ENCODE data around the gene ZNF254. TPM values are rescaled to one million over a fixed set of nuclear protein-coding genes. Genes with fewer than 3 reads are reported as not detected.

Gene ZNF254
- total and polyA plus RNA-seq, 7 donors: 1.2 to 7.0 (median 2.2) TPM

DNA sequence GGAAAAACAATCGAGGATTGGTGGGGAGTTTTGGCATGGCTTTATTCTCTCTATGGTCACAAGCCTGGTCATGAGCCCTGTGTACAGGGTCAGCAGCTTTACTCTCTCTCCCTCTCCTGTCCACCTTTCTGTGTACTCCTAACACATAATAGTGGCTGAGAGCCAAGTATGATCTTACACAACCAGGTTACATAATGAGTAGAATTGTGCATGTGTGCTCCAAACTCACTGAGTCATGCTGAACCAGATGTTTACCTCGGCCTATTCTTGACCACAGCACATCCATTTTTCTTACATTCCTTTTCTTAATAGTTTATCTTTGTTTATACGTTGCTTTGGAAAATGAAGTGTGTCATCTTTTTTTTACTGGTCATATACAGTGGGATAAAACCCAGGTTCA, 53.1 kb downstream of the ZNF254 start:
- DNase-seq: no peak
- TF ChIP-seq, protein P1, sequence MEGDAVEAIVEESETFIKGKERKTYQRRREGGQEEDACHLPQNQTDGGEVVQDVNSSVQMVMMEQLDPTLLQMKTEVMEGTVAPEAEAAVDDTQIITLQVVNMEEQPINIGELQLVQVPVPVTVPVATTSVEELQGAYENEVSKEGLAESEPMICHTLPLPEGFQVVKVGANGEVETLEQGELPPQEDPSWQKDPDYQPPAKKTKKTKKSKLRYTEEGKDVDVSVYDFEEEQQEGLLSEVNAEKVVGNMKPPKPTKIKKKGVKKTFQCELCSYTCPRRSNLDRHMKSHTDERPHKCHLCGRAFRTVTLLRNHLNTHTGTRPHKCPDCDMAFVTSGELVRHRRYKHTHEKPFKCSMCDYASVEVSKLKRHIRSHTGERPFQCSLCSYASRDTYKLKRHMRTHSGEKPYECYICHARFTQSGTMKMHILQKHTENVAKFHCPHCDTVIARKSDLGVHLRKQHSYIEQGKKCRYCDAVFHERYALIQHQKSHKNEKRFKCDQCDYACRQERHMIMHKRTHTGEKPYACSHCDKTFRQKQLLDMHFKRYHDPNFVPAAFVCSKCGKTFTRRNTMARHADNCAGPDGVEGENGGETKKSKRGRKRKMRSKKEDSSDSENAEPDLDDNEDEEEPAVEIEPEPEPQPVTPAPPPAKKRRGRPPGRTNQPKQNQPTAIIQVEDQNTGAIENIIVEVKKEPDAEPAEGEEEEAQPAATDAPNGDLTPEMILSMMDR (IDR thresholded peaks at IDR 0.05): no peak
- Histone ChIP-seq H3K27me3 (ENCODE audit: insufficient read depth in 3 of 3, low read length in 2 of 3) (no peaks in the 10 kb centered on the region), H3K4me1 (no peaks in the 10 kb centered on the region), H3K27ac (no peak overlapping the region), H3K9me3 (peaks cover 34% of the 10 kb centered on the region), H3K36me3 (ENCODE audit: insufficient read depth in 1 of 2, low read depth in 1 of 2) (no peaks in the 10 kb centered on the region), H3K4me3 (no peak overlapping the region)
- intact Hi-C loops (cut with DNase I): no loop called here
- ATAC-seq: no peak
- 84 to 86% (median 84%) methylated on average over 3 of the region's 3 CpGs for WGBS, 3 donors

GRCh38 chr19:24140591-24140990, 53.6 kb downstream of the ZNF254 start:
- no peak for DNase-seq
- H3K4me3 ChIP-seq: no peak overlapping the region
- peaks cover 36% of the 10 kb centered on the region for H3K9me3 ChIP-seq
- H3K27me3 ChIP-seq (ENCODE audit: insufficient read depth in 3 of 3, low read length in 2 of 3): no peaks in the 10 kb centered on the region
- TF ChIP-seq, protein P1 (IDR thresholded peaks at IDR 0.05): no peak
- H3K36me3 ChIP-seq (ENCODE audit: insufficient read depth in 1 of 2, low read depth in 1 of 2): no peaks in the 10 kb centered on the region
- no peak for ATAC-seq
- no peak overlapping the region for H3K27ac ChIP-seq
- H3K4me1 ChIP-seq: no peaks in the 10 kb centered on the region
- intact Hi-C loops (cut with DNase I): no loop called here

GRCh38 chr19:24141612-24142011, 54.6 kb downstream of the ZNF254 start:
- DNase-seq (no peak), ATAC-seq (no peak)
- Histone ChIP-seq H3K36me3 (ENCODE audit: insufficient read depth in 1 of 2, low read depth in 1 of 2) (no peaks in the 10 kb centered on the region), H3K4me1 (no peaks in the 10 kb centered on the region), H3K4me3 (no peak overlapping the region), H3K9me3 (peaks cover 41% of the 10 kb centered on the region), H3K27me3 (ENCODE audit: insufficient read depth in 3 of 3, low read length in 2 of 3) (no peaks in the 10 kb centered on the region), H3K27ac (no peak overlapping the region)
- TF ChIP-seq, protein P1 (IDR thresholded peaks at IDR 0.05): no peak
- intact Hi-C loops (cut with DNase I): no loop called here

- Histone ChIP-seq H3K4me3 (no peak overlapping the region), H3K36me3 (ENCODE audit: insufficient read depth in 1 of 2, low read depth in 1 of 2) (no peaks in the 10 kb centered on the region), H3K4me1 (no peaks in the 10 kb centered on the region), H3K27ac (no peak overlapping the region), H3K9me3 (peaks cover 42% of the 10 kb centered on the region), H3K27me3 (ENCODE audit: insufficient read depth in 3 of 3, low read length in 2 of 3) (no peaks in the 10 kb centered on the region)
- intact Hi-C loops (cut with DNase I): no loop called here
- no peak for ATAC-seq
- WGBS, 3 donors: 97 to 99% (median 98%) methylated on average over 3 of the region's 3 CpGs
- TF ChIP-seq, protein P1 (IDR thresholded peaks at IDR 0.05): no peak
- DNase-seq: no peak
These were observed 55.8 kb downstream of the ZNF254 start for GRCh38 chr19:24142771-24143170.

DNA sequence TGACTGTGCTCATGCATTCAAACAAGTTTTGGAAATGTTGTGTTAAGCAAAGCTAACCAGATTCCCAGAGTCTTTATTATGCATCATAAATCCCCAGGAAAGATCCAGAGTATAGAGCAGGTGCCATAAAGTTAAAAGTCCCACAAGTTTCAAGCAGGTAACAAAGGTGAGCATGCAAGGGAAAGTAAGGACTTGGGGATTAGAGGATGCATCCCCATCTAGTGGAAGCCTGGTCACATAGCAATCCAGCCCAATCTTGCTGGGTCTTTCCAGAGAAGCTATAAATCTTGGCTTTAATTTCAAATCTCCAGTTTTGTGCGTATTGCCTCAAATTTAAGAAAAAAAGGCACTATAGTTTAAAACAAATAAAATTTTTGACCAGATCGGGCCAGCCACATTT, 72.7 kb downstream of the ZNF254 start:
- 79 to 86% (median 80%) methylated on average over 2 of the region's 2 CpGs for WGBS, 3 donors
- Histone ChIP-seq H3K36me3 (ENCODE audit: insufficient read depth in 1 of 2, low read depth in 1 of 2) (no peaks in the 10 kb centered on the region), H3K27me3 (ENCODE audit: insufficient read depth in 3 of 3, low read length in 2 of 3) (no peaks in the 10 kb centered on the region), H3K9me3 (peaks cover 14% of the 10 kb centered on the region), H3K4me1 (no peaks in the 10 kb centered on the region), H3K27ac (no peak overlapping the region), H3K4me3 (no peak overlapping the region)
- intact Hi-C loops (cut with DNase I): no loop called here
- TF ChIP-seq, protein P1 (IDR thresholded peaks at IDR 0.05): no peak
- DNase-seq (no peak), ATAC-seq (no peak)

Measured in psoas muscle (tissue), 8 donors.